SK-N-MC (cell line): ENCODE data around the gene PHACTR3.

Experiments used
- EZH2 ChIP-seq: fragments of 200-600 bp; sonication (generic); IDR thresholded peaks from one replicate; pipeline ENCODE4 v1.6.1; 2017; ENCODE audit warnings: antibody characterized with exemption
- FOXP2 ChIP-seq: optimal IDR thresholded peaks from 2 replicates; pipeline ENCODE3; 2011; ENCODE audit warnings: mild to moderate bottlenecking, moderate library complexity; ENCODE audit not compliant: insufficient read depth; ENCODE audit errors: extremely low read length, control extremely low read depth
- POLR2AphosphoS5 ChIP-seq: IDR thresholded peaks from 2 replicates; pipeline ENCODE4 v1.6.1; 2012; ENCODE audit warnings: mild to moderate bottlenecking, low read depth, low read length, borderline replicate concordance

GRCh38 chr20:59813126-59813947, 209.0 kb downstream of the PHACTR3 start:
- TF ChIP-seq POLR2AphosphoS5 (no peak), EZH2 (no peak), FOXP2 (no peak)
